ENCODE results near the gene PRR22.

PRR22 gene

DNA sequence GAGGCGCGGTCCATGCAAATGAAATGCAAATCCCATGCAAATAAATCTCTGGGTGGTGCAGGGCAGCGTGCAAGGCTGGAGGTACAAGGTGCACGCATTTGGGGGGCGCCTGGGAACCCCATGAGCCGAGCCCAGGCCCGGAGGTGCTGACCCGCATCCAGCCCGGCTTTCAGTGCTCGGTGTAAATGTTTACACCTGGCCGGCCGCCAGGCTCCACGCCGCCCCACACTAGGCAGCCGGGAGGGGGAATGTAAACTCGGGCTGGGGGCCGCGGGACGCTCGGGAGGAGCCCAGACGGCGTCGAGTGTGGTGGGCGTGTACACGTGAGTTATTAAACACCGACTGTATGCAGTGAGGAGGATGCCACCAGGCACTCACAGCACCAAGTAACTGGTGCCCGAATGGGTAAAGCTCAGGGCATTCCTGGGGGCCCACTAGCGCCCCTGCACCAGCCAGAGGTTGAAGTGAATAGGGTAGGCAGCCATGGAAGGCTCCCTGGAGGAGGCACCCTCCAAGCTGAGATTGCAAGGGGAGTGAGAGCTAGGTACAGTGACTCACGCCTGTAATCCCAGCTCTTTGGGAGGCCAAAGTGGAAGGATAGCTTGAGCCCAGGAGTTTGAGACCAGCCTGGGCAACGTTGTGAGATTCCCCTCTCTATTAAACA, 37.8 kb upstream of the PRR22 start:
- no peak for DNase-seq
- H3K4me3 ChIP-seq (ENCODE audit: low read length), result no peak overlapping the region
- peaks cover 38% of the 10 kb centered on the region for H3K27me3 ChIP-seq (replicated peaks; ENCODE audit: insufficient read depth, low read length)
- H3K79me2 ChIP-seq (ENCODE audit: low read length), result no peaks in the 10 kb centered on the region
- no peaks in the 10 kb centered on the region for H4K20me1 ChIP-seq (ENCODE audit: insufficient read depth, low read length)
- peaks cover 12% of the 10 kb centered on the region for H3F3A ChIP-seq (ENCODE audit: insufficient read depth, low read length)
- H3K9ac ChIP-seq (ENCODE audit: low read length), result no peak overlapping the region
- no peak overlapping the region for H2AFZ ChIP-seq (ENCODE audit: low read length)
- no peak overlapping the region for H3K4me2 ChIP-seq (ENCODE audit: low read depth, low read length)
- H3K27ac ChIP-seq (ENCODE audit: low read length), result no peak overlapping the region
- peaks cover 14% of the 10 kb centered on the region for H3K4me1 ChIP-seq (ENCODE audit: low read length)
- H3K36me3 ChIP-seq (replicated peaks; ENCODE audit: insufficient read depth, low read length), result no peaks in the 10 kb centered on the region
- H3K9me2 ChIP-seq (replicated peaks; ENCODE audit: insufficient read depth, low read length), result no peaks in the 10 kb centered on the region
- H3K9me3 ChIP-seq (replicated peaks; ENCODE audit: insufficient read depth, low read length), result no peaks in the 10 kb centered on the region
- TF ChIP-seq, protein P1, sequence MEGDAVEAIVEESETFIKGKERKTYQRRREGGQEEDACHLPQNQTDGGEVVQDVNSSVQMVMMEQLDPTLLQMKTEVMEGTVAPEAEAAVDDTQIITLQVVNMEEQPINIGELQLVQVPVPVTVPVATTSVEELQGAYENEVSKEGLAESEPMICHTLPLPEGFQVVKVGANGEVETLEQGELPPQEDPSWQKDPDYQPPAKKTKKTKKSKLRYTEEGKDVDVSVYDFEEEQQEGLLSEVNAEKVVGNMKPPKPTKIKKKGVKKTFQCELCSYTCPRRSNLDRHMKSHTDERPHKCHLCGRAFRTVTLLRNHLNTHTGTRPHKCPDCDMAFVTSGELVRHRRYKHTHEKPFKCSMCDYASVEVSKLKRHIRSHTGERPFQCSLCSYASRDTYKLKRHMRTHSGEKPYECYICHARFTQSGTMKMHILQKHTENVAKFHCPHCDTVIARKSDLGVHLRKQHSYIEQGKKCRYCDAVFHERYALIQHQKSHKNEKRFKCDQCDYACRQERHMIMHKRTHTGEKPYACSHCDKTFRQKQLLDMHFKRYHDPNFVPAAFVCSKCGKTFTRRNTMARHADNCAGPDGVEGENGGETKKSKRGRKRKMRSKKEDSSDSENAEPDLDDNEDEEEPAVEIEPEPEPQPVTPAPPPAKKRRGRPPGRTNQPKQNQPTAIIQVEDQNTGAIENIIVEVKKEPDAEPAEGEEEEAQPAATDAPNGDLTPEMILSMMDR (IDR thresholded peaks at IDR 0.05; ENCODE audit: low read length), result no peak
- TF ChIP-seq EZH2 (optimal IDR thresholded peaks at IDR 0.05; ENCODE audit: low read depth, low read length) (no peak), EZH2phosphoT487 (IDR thresholded peaks at IDR 0.05; ENCODE audit: low read length) (no peak)

DNA sequence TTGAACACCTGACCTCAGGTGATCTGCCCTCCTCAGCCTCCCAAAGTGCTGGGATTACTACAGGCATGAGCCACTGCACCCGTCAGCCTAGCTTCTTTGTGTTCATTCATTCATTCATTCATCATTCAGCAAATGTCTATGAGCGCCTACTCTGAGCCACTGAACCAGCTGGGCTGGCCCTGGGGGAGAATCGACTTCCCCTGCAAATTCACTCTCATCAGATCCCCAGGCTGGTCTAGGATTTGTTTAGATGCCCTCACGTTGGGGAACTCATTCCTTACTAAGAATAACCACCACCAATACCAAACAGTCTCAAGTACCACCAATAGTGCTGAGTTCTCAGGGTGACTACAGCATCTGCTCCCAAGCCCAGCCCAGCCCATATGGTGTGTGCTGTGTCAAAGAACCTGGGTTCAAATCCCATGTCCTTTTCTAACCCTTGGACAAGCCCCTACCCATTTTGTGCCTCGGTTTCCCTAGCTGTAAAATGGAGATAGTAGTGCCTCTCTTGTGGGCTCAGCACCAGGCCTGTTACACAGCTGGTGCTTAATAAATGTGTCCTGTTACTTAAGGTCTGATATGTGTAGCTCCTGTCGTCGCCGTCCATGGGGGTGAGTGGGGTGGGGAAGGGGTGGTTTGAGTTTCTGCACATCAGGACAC, 37.1 kb upstream of the PRR22 start:
- Histone ChIP-seq H3K9me3 (replicated peaks; ENCODE audit: insufficient read depth, low read length) (no peaks in the 10 kb centered on the region), H3K4me2 (ENCODE audit: low read depth, low read length) (no peak overlapping the region), H3K9me2 (replicated peaks; ENCODE audit: insufficient read depth, low read length) (no peaks in the 10 kb centered on the region), H3K27me3 (replicated peaks; ENCODE audit: insufficient read depth, low read length) (peaks cover 34% of the 10 kb centered on the region), H3K79me2 (ENCODE audit: low read length) (no peaks in the 10 kb centered on the region), H4K20me1 (ENCODE audit: insufficient read depth, low read length) (no peaks in the 10 kb centered on the region), H3K36me3 (replicated peaks; ENCODE audit: insufficient read depth, low read length) (no peaks in the 10 kb centered on the region), H3K4me1 (ENCODE audit: low read length) (peaks cover 7% of the 10 kb centered on the region), H3F3A (ENCODE audit: insufficient read depth, low read length) (peaks cover 5% of the 10 kb centered on the region), H3K4me3 (ENCODE audit: low read length) (no peak overlapping the region), H2AFZ (ENCODE audit: low read length) (no peak overlapping the region), H3K9ac (ENCODE audit: low read length) (no peak overlapping the region), H3K27ac (ENCODE audit: low read length) (no peak overlapping the region)
- TF ChIP-seq, protein P1 (IDR thresholded peaks at IDR 0.05; ENCODE audit: low read length), result no peak
- TF ChIP-seq EZH2phosphoT487 (IDR thresholded peaks at IDR 0.05; ENCODE audit: low read length), result no peak
- no peak for TF ChIP-seq EZH2 (optimal IDR thresholded peaks at IDR 0.05; ENCODE audit: low read depth, low read length)
- no peak for DNase-seq

DNA sequence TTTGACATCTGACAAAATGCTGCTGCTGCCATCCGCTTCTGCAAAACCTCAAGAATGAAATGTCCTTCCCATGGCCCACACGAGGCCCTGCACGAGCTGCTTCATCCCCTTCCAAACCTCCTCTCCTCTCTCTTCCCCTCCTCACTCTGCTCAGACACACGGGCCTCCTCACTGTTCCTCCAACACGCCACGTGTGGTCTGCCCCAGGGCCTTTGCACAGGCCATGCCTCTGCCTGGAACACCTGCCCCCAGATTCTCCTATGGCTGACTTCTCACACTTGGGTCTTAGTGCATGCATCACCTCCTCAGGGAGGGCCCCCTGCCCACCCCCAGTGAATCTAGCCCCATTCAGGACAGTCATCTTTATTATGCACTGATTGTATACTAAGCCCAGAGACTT, 36.2 kb upstream of the PRR22 start:
- Histone ChIP-seq H3K9ac (ENCODE audit: low read length) (no peak overlapping the region), H3K36me3 (replicated peaks; ENCODE audit: insufficient read depth, low read length) (no peaks in the 10 kb centered on the region), H3K4me2 (ENCODE audit: low read depth, low read length) (no peak overlapping the region), H3K27me3 (replicated peaks; ENCODE audit: insufficient read depth, low read length) (peaks cover 38% of the 10 kb centered on the region), H4K20me1 (ENCODE audit: insufficient read depth, low read length) (no peaks in the 10 kb centered on the region), H3K27ac (ENCODE audit: low read length) (no peak overlapping the region), H3K9me2 (replicated peaks; ENCODE audit: insufficient read depth, low read length) (no peaks in the 10 kb centered on the region), H3K79me2 (ENCODE audit: low read length) (no peaks in the 10 kb centered on the region), H3F3A (ENCODE audit: insufficient read depth, low read length) (no peaks in the 10 kb centered on the region), H2AFZ (ENCODE audit: low read length) (no peak overlapping the region), H3K4me3 (ENCODE audit: low read length) (no peak overlapping the region), H3K4me1 (ENCODE audit: low read length) (no peaks in the 10 kb centered on the region), H3K9me3 (replicated peaks; ENCODE audit: insufficient read depth, low read length) (no peaks in the 10 kb centered on the region)
- TF ChIP-seq EZH2 (optimal IDR thresholded peaks at IDR 0.05; ENCODE audit: low read depth, low read length), result no peak
- no peak for TF ChIP-seq EZH2phosphoT487 (IDR thresholded peaks at IDR 0.05; ENCODE audit: low read length)
- TF ChIP-seq, protein P1 (IDR thresholded peaks at IDR 0.05; ENCODE audit: low read length), result no peak
- DNase-seq, result no peak
